ENCODE data around the gene CERT1.

The CERT1 gene

DNA sequence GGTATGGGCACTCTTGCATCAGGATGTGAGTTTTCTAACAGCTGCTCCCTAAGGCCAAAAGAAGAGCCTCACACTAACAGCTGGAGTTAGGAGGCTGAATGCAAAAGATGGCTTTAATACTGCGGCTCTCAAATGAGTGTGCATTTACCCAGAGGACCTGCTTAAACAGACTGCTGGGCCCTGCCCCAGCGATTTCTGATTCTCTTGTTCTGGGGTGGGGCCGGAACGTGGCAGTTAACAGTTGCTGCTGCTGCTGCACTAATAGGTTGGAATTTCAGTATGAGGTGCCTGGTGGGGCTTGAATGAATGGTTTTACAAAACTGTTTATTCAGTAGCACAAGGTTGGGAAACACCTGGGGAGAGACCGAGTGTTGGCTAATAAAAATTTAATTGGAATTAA, 148.3 kb downstream of the CERT1 start:
- no peak for DNase-seq (ENCODE audit: low read depth)
- H3K4me3 ChIP-seq (ENCODE audit: low read depth, low read length) = no peak overlapping the region
- TF ChIP-seq, protein P1, sequence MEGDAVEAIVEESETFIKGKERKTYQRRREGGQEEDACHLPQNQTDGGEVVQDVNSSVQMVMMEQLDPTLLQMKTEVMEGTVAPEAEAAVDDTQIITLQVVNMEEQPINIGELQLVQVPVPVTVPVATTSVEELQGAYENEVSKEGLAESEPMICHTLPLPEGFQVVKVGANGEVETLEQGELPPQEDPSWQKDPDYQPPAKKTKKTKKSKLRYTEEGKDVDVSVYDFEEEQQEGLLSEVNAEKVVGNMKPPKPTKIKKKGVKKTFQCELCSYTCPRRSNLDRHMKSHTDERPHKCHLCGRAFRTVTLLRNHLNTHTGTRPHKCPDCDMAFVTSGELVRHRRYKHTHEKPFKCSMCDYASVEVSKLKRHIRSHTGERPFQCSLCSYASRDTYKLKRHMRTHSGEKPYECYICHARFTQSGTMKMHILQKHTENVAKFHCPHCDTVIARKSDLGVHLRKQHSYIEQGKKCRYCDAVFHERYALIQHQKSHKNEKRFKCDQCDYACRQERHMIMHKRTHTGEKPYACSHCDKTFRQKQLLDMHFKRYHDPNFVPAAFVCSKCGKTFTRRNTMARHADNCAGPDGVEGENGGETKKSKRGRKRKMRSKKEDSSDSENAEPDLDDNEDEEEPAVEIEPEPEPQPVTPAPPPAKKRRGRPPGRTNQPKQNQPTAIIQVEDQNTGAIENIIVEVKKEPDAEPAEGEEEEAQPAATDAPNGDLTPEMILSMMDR (IDR thresholded peaks at IDR 0.05; ENCODE audit: low read depth, low read length, missing control alignments) = no peak

DNA sequence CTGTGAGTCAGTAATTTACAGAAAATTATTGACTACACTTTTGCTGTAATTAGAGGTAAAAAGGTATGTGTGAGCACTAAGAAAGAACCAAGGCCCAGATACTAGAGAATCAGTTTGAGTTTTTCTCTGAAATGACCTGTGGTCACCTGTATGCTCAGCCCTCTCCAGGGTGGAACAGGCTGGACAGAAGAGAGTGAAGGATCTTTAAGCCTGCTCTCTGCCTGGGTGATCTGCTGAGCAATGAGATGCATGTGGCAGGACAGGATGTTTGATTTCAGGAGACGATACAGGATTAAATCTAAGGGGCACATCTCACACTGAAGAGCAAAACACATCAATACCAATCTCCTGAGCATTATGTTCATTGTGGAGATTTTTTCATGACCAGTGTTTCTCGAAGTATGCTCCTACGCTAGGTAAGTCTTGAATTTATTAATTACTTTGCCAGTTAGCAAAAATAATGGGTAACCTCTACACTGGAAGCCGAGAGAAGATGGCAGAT, 148.9 kb downstream of the CERT1 start:
- TF ChIP-seq, protein P1 (IDR thresholded peaks at IDR 0.05; ENCODE audit: low read depth, low read length, missing control alignments) = no peak
- no peak overlapping the region for H3K4me3 ChIP-seq (ENCODE audit: low read depth, low read length)
- no peak for DNase-seq (ENCODE audit: low read depth)

DNA sequence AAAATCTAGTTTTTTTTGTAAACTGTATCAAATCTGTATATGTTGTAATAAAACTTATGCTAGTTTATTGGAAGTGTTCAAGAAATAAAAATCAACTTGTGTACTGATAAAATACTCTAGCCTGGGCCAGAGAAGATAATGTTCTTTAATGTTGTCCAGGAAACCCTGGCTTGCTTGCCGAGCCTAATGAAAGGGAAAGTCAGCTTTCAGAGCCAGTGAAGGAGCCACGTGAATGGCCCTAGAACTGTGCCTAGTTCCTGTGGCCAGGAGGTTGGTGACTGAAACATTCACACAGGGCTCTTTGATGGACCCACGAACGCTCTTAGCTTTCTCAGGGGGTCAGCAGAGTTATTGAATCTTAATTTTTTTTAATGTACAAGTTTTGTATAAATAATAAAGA, 150.1 kb downstream of the CERT1 start:
- DNase-seq (ENCODE audit: low read depth) = no peak
- TF ChIP-seq, protein P1 (IDR thresholded peaks at IDR 0.05; ENCODE audit: low read depth, low read length, missing control alignments) = no peak
- H3K4me3 ChIP-seq (ENCODE audit: low read depth, low read length) = no peak overlapping the region

DNA sequence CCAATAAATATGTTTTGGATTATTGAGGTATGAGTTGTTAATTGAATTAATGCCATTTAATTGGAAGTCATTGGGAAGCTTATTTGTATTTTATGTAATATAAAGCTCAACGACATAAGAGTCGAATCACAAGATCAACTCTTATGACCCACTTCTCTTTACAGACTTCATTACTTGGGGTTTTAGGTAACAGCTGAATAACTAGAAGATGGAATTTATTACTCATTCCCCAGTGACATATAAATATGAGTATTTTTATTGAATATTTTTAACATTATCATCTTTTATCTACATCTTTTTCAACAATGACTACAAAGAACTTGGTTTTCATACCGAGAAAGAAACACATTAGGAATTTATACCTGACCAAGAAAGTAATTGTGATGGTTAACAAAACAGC, 153.3 kb downstream of the CERT1 start:
- TF ChIP-seq, protein P1 (IDR thresholded peaks at IDR 0.05; ENCODE audit: low read depth, low read length, missing control alignments) = no peak
- no peak for DNase-seq (ENCODE audit: low read depth)
- H3K4me3 ChIP-seq (ENCODE audit: low read depth, low read length) = no peak overlapping the region

DNA sequence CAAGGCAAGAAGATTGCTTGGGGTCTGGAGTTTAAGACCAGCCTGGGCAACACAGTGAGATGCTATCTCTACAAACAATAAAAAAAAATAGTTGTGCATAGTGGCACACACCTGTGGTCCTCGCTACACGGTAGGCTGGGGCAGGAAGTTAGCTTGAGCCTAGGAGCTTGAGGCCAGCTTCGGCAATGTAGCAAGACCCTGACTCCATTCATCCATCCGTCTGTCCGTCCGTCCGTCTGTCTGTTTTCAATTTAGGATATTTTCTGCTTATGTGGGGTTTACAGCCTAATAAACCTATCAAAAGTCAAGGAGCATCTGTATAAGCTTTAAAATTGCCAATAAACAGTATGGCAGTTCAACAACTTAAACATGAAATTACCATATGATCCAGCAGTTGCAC, 154.7 kb downstream of the CERT1 start:
- TF ChIP-seq, protein P1 (IDR thresholded peaks at IDR 0.05; ENCODE audit: low read depth, low read length, missing control alignments) = no peak
- no peak overlapping the region for H3K4me3 ChIP-seq (ENCODE audit: low read depth, low read length)
- DNase-seq (ENCODE audit: low read depth) = no peak

DNA sequence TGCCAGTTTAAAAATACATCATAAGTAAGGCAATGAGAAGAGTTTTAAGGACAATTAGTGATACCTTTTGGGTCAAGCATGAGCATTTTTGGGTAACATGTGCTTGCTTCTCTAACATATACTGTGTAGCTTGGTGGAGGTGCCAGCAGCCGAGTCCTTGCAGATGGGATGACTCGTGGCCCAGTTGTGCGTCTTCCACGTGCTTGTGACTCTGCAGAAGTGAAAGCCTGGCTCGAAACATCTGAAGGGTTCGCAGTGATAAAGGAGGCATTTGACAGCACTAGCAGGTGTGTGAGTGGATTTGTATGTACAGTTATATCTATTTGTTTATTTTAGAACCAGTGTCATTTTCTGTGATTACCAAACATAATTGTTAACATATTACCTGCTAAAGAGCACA, 156.2 kb downstream of the CERT1 start:
- TF ChIP-seq, protein P1 (IDR thresholded peaks at IDR 0.05; ENCODE audit: low read depth, low read length, missing control alignments) = no peak

DNA sequence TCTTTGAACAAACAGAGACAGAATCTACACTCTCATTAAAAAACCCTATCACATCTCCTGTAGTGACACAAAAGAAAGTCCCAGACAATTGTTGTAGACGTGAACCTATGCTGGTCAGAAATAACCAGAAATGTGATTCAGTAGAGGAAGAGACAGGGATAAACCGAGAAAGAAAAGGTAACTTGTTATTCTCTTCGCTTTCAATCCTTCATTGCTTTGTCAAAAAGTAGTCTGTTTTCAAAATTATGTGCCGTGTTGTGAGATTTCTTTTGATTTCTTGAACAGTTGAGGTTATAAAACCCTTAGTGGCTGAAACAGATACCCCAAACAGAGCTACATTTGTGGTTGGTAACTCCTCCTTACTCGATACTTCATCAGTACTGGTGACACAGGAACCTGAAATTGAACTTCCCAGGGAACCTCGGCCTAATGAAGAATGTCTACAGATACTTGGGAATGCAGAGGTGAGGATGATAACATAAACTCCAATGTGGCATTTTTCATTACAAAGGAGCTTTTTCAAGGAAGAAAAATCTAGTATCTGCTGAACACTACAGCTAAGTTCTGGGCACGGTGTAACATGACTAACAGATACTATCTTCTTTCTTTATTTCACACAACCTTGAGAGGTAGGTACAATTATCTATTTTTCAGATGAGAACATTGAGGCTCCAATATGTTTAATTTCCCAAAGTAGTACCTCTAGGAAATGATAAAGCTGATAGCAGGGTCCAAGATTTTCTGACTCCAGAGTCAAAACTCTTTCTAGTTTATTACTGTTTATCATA, 160.1 kb downstream of the CERT1 start:
- TF ChIP-seq, protein P1 (IDR thresholded peaks at IDR 0.05; ENCODE audit: low read depth, low read length, missing control alignments) = no peak
- no peak for DNase-seq (ENCODE audit: low read depth)
- H3K4me3 ChIP-seq (ENCODE audit: low read depth, low read length) = no peak overlapping the region

More for the DNA sequence above, 156.2 kb downstream of the CERT1 start:
- DNase-seq (ENCODE audit: low read depth) = no peak
- no peak overlapping the region for H3K4me3 ChIP-seq (ENCODE audit: low read depth, low read length)
